ENCODE measurements around the gene CDH13.

Gene CDH13

DNA sequence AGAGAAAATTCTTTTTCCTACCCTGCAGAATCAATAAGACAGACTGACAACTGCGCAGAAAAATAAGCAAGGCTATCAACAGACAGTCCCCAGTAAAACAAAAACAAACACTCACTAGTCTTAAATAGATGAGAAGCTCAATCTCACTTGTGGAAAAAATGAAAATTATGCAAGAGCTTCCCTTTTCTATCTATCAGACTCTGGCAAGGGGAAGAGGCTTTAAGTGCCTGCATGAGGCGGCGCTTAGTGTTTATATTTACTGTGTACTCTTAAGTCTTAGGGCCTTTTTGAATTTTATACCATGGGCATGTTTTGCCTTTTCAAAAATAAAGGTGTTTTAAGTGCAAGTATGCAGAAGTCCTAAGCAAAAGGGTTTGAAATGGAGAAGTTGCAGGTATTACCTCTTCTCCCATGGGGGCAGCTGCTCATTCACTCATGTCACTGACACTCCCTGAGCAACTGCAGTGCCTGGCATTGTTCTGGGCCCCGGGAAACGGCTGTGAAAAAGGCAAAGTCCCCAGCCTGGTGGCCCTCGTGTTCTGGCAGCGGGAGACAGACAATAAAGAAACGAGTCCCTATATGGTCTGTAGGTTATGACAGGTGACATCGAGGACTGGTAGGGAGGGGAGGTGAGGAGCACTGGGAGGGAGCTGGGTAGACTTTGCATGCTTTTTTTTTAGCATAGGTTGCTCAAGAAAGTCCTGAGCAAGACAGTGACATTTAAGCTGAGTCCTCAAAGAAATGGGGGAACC, 1216.2 kb downstream of the CDH13 start:
- Histone ChIP-seq H3K79me2 (ENCODE audit: control insufficient read depth, insufficient read depth, low read length) (no peaks in the 10 kb centered on the region), H2AK5ac (ENCODE audit: low read length) (peak overlapping the region; percentile 23), H3K23ac (ENCODE audit: low read length) (no peak overlapping the region), H3K4ac (ENCODE audit: low read depth, low read length) (peak overlapping the region; percentile 62), H3K56ac (ENCODE audit: low read length) (peak overlapping the region; percentile 81), H3K36me3 (ENCODE audit: control insufficient read depth, insufficient read depth, low read length) (no peaks in the 10 kb centered on the region), H3K18ac (ENCODE audit: low read length) (peak overlapping the region; percentile 33), H2BK15ac (replicated peaks; ENCODE audit: low read depth) (peak overlapping the region; percentile 66), H4K5ac (ENCODE audit: low read length) (no peak overlapping the region), H3K9ac (ENCODE audit: low read length) (peak overlapping the region; percentile 17), H2BK5ac (ENCODE audit: low read length) (peak overlapping the region; percentile 54), H3K4me1 (ENCODE audit: control insufficient read depth, low read depth, low read length) (peaks cover 11% of the 10 kb centered on the region), H3K4me3 (ENCODE audit: low read length) (no peak overlapping the region), H2BK120ac (ENCODE audit: low read depth, low read length) (peak overlapping the region; percentile 19), H3K79me1 (ENCODE audit: low read length) (no peaks in the 10 kb centered on the region), H3K27me3 (ENCODE audit: insufficient read depth, low read length, poor library complexity) (no peaks in the 10 kb centered on the region), H3K4me2 (ENCODE audit: low read length) (no peak overlapping the region), H4K8ac (ENCODE audit: low read depth, low read length) (no peak overlapping the region), H3K27ac (ENCODE audit: low read depth, low read length) (no peak overlapping the region)
- peak; percentile 55 for DNase-seq
- WGBS (ENCODE audit: extremely low coverage, insufficient coverage, low lambda C conversion rate), result no CpG with 5 or more reads among the region's 9 CpGs

GRCh38 chr16:83843657-83844056, 1216.9 kb downstream of the CDH13 start:
- Histone ChIP-seq H3K4me3 (ENCODE audit: low read length) (no peak overlapping the region), H3K23ac (ENCODE audit: low read length) (no peak overlapping the region), H3K4me2 (ENCODE audit: low read length) (no peak overlapping the region), H3K79me2 (ENCODE audit: control insufficient read depth, insufficient read depth, low read length) (no peaks in the 10 kb centered on the region), H2BK120ac (ENCODE audit: low read depth, low read length) (no peak overlapping the region), H3K4me1 (ENCODE audit: control insufficient read depth, low read depth, low read length) (peaks cover 11% of the 10 kb centered on the region), H2BK15ac (replicated peaks; ENCODE audit: low read depth) (no peak overlapping the region), H4K8ac (ENCODE audit: low read depth, low read length) (no peak overlapping the region), H3K4ac (ENCODE audit: low read depth, low read length) (no peak overlapping the region), H2BK5ac (ENCODE audit: low read length) (peak overlapping the region; percentile 57), H3K27me3 (ENCODE audit: insufficient read depth, low read length, poor library complexity) (no peaks in the 10 kb centered on the region), H3K56ac (ENCODE audit: low read length) (peak overlapping the region; percentile 89), H3K79me1 (ENCODE audit: low read length) (no peaks in the 10 kb centered on the region), H3K36me3 (ENCODE audit: control insufficient read depth, insufficient read depth, low read length) (no peaks in the 10 kb centered on the region), H3K27ac (ENCODE audit: low read depth, low read length) (no peak overlapping the region), H3K9ac (ENCODE audit: low read length) (peak overlapping the region; percentile 30), H4K5ac (ENCODE audit: low read length) (peak overlapping the region; percentile 68), H2AK5ac (ENCODE audit: low read length) (peak overlapping the region; percentile 27), H3K18ac (ENCODE audit: low read length) (no peak overlapping the region)
- no CpG with 5 or more reads among the region's 10 CpGs for WGBS (ENCODE audit: extremely low coverage, insufficient coverage, low lambda C conversion rate)
- peak; percentile 71 for DNase-seq

DNA sequence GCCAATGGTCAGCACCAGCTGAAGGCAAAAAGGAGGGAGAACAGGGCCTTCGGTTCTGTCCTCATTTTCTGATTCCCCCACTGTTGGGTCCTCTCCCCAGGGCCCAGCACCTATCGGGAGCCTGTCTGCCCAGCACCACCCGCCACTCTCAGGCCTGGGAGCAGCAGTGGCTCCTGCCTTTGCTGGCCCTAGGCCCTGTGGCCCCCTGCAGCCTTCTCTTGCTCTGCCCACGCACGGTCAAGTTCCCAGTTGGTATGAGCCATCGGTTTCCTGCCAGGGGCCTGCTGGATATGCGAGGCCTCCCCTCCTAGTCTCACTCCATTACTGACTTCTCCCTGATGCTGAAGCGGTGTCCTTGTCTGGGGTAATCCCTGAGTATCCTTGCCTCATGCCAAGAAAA, 1218.5 kb downstream of the CDH13 start:
- no peak overlapping the region for H3K4ac ChIP-seq (ENCODE audit: low read depth, low read length)
- no peak overlapping the region for H4K8ac ChIP-seq (ENCODE audit: low read depth, low read length)
- H3K56ac ChIP-seq (ENCODE audit: low read length), result peak overlapping the region; percentile 57
- no peaks in the 10 kb centered on the region for H3K27me3 ChIP-seq (ENCODE audit: insufficient read depth, low read length, poor library complexity)
- H3K4me2 ChIP-seq (ENCODE audit: low read length), result no peak overlapping the region
- peaks cover 9% of the 10 kb centered on the region for H3K4me1 ChIP-seq (ENCODE audit: control insufficient read depth, low read depth, low read length)
- no peak overlapping the region for H3K18ac ChIP-seq (ENCODE audit: low read length)
- H3K4me3 ChIP-seq (ENCODE audit: low read length), result no peak overlapping the region
- H2BK120ac ChIP-seq (ENCODE audit: low read depth, low read length), result peak overlapping the region; percentile 9
- H2BK5ac ChIP-seq (ENCODE audit: low read length), result peak overlapping the region; percentile 43
- no CpG with 5 or more reads among the region's 8 CpGs for WGBS (ENCODE audit: extremely low coverage, insufficient coverage, low lambda C conversion rate)
- H4K5ac ChIP-seq (ENCODE audit: low read length), result no peak overlapping the region
- no peak overlapping the region for H2BK15ac ChIP-seq (replicated peaks; ENCODE audit: low read depth)
- peak overlapping the region; percentile 90 for H2AK5ac ChIP-seq (ENCODE audit: low read length)
- H3K79me1 ChIP-seq (ENCODE audit: low read length), result no peaks in the 10 kb centered on the region
- no peak overlapping the region for H3K23ac ChIP-seq (ENCODE audit: low read length)
- H3K36me3 ChIP-seq (ENCODE audit: control insufficient read depth, insufficient read depth, low read length), result no peaks in the 10 kb centered on the region
- DNase-seq, result no peak
- no peaks in the 10 kb centered on the region for H3K79me2 ChIP-seq (ENCODE audit: control insufficient read depth, insufficient read depth, low read length)
- no peak overlapping the region for H3K9ac ChIP-seq (ENCODE audit: low read length)
- no peak overlapping the region for H3K27ac ChIP-seq (ENCODE audit: low read depth, low read length)

DNA sequence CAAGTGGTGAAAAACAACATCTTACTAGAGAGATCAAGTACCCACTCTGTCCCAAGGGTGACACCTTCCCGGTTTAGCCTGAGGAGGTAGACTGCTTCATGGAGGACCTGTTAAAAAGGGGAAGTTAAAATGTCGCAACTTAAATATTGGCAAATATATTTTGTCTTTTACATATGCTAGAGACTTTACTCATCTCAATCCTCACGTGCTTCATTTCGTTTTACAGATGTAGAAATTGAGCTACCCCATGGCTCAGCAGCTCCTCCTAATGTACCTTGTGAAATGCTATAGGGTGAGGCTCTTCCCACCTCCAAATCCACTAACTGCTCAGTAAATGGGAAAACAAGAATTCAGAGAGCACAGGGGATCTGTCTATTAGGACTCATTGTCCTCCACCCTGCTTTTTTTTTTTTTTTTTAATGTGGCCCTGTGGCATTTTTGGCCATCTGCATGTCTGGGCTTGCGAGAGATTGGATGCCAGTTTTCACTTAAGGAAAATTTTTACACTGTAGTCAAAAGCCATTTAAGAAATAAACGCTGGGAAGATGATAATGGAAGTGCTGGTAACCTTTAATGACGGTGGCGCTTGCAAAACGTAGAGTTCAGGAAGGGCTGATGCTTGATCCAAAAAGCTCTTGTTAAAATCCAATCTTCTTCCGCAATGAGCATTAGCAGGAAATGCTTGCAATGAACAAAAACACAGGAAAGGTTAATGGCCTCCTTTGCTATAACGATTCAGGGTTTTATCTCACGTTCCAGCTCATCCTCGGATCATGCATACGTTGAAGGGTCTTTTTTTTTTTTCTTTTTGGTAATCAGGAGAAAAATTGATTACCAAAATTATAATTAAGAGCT, 1220.8 kb downstream of the CDH13 start:
- no peak overlapping the region for H2AK5ac ChIP-seq (ENCODE audit: low read length)
- no peak overlapping the region for H2BK15ac ChIP-seq (replicated peaks; ENCODE audit: low read depth)
- H2BK5ac ChIP-seq (ENCODE audit: low read length), result peak overlapping the region; percentile 24
- peaks cover 7% of the 10 kb centered on the region for H3K4me1 ChIP-seq (ENCODE audit: control insufficient read depth, low read depth, low read length)
- DNase-seq, result peak; percentile 41
- H3K23ac ChIP-seq (ENCODE audit: low read length), result no peak overlapping the region
- H2BK120ac ChIP-seq (ENCODE audit: low read depth, low read length), result no peak overlapping the region
- H3K27ac ChIP-seq (ENCODE audit: low read depth, low read length), result no peak overlapping the region
- no peaks in the 10 kb centered on the region for H3K27me3 ChIP-seq (ENCODE audit: insufficient read depth, low read length, poor library complexity)
- H3K4ac ChIP-seq (ENCODE audit: low read depth, low read length), result no peak overlapping the region
- H4K5ac ChIP-seq (ENCODE audit: low read length), result no peak overlapping the region
- H3K18ac ChIP-seq (ENCODE audit: low read length), result no peak overlapping the region
- WGBS (ENCODE audit: extremely low coverage, insufficient coverage, low lambda C conversion rate), result no CpG with 5 or more reads among the region's 14 CpGs
- H3K79me1 ChIP-seq (ENCODE audit: low read length), result no peaks in the 10 kb centered on the region
- no peaks in the 10 kb centered on the region for H3K79me2 ChIP-seq (ENCODE audit: control insufficient read depth, insufficient read depth, low read length)
- no peak overlapping the region for H3K9ac ChIP-seq (ENCODE audit: low read length)
- H3K4me3 ChIP-seq (ENCODE audit: low read length), result no peak overlapping the region
- no peak overlapping the region for H3K4me2 ChIP-seq (ENCODE audit: low read length)
- H3K56ac ChIP-seq (ENCODE audit: low read length), result peak overlapping the region; percentile 69
- no peaks in the 10 kb centered on the region for H3K36me3 ChIP-seq (ENCODE audit: control insufficient read depth, insufficient read depth, low read length)
- no peak overlapping the region for H4K8ac ChIP-seq (ENCODE audit: low read depth, low read length)

DNA sequence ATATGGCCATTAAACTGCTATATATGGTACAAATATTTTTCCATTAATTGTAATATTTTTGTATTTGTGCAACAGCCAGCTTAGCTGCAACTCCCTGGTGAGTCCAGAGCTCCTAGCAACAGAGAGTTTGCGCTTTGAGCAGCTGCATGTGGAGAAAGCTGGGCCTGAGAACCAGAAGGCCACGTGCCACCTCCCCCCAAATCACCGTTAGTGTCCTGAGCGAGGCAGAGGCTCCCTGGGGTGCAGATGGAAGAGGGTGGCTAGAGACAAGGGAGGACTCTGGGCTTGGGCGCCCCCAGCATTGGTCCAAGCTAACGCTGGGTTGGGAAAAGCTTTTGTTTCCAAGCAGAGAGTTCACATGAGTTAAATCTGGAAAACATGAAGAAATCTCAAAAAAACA, 1222.7 kb downstream of the CDH13 start:
- Histone ChIP-seq H3K4me2 (ENCODE audit: low read length) (no peak overlapping the region), H3K56ac (ENCODE audit: low read length) (peak overlapping the region; percentile 52), H4K8ac (ENCODE audit: low read depth, low read length) (no peak overlapping the region), H3K23ac (ENCODE audit: low read length) (no peak overlapping the region), H3K9ac (ENCODE audit: low read length) (no peak overlapping the region), H3K79me2 (ENCODE audit: control insufficient read depth, insufficient read depth, low read length) (no peaks in the 10 kb centered on the region), H2BK5ac (ENCODE audit: low read length) (peak overlapping the region; percentile 7), H3K4me1 (ENCODE audit: control insufficient read depth, low read depth, low read length) (peaks cover 2% of the 10 kb centered on the region), H3K27me3 (ENCODE audit: insufficient read depth, low read length, poor library complexity) (no peaks in the 10 kb centered on the region), H3K79me1 (ENCODE audit: low read length) (no peaks in the 10 kb centered on the region), H3K4me3 (ENCODE audit: low read length) (no peak overlapping the region), H3K4ac (ENCODE audit: low read depth, low read length) (peak overlapping the region; percentile 46), H3K36me3 (ENCODE audit: control insufficient read depth, insufficient read depth, low read length) (no peaks in the 10 kb centered on the region), H2BK15ac (replicated peaks; ENCODE audit: low read depth) (no peak overlapping the region), H2BK120ac (ENCODE audit: low read depth, low read length) (no peak overlapping the region), H3K18ac (ENCODE audit: low read length) (peak overlapping the region; percentile 12), H3K27ac (ENCODE audit: low read depth, low read length) (no peak overlapping the region), H4K5ac (ENCODE audit: low read length) (no peak overlapping the region), H2AK5ac (ENCODE audit: low read length) (no peak overlapping the region)
- no CpG with 5 or more reads among the region's 6 CpGs for WGBS (ENCODE audit: extremely low coverage, insufficient coverage, low lambda C conversion rate)
- DNase-seq, result no peak

Data from mesendoderm (in vitro differentiated cells).